ENCODE data around the gene TUT4. TPM values are rescaled to one million over a fixed set of nuclear protein-coding genes. Genes with fewer than 3 reads are reported as not detected.

Gene TUT4, protein sequence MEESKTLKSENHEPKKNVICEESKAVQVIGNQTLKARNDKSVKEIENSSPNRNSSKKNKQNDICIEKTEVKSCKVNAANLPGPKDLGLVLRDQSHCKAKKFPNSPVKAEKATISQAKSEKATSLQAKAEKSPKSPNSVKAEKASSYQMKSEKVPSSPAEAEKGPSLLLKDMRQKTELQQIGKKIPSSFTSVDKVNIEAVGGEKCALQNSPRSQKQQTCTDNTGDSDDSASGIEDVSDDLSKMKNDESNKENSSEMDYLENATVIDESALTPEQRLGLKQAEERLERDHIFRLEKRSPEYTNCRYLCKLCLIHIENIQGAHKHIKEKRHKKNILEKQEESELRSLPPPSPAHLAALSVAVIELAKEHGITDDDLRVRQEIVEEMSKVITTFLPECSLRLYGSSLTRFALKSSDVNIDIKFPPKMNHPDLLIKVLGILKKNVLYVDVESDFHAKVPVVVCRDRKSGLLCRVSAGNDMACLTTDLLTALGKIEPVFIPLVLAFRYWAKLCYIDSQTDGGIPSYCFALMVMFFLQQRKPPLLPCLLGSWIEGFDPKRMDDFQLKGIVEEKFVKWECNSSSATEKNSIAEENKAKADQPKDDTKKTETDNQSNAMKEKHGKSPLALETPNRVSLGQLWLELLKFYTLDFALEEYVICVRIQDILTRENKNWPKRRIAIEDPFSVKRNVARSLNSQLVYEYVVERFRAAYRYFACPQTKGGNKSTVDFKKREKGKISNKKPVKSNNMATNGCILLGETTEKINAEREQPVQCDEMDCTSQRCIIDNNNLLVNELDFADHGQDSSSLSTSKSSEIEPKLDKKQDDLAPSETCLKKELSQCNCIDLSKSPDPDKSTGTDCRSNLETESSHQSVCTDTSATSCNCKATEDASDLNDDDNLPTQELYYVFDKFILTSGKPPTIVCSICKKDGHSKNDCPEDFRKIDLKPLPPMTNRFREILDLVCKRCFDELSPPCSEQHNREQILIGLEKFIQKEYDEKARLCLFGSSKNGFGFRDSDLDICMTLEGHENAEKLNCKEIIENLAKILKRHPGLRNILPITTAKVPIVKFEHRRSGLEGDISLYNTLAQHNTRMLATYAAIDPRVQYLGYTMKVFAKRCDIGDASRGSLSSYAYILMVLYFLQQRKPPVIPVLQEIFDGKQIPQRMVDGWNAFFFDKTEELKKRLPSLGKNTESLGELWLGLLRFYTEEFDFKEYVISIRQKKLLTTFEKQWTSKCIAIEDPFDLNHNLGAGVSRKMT (N-terminal part only)
- 46.0 and 69.9 TPM in 2 replicates for total RNA-seq (2014; rRNA removed; shearing (Covaris generic))
- polyA plus RNA-seq (2016; fragmentation: Nextera tagmentation; extraction: Ambion mirVana) = 94.7 and 116 TPM in 2 replicates
- long read RNA-seq, partial matches to known transcripts = 10 of 12 reads
- long read RNA-seq, other reads (novel, unspliced or antisense) = 2 of 12 reads

DNA sequence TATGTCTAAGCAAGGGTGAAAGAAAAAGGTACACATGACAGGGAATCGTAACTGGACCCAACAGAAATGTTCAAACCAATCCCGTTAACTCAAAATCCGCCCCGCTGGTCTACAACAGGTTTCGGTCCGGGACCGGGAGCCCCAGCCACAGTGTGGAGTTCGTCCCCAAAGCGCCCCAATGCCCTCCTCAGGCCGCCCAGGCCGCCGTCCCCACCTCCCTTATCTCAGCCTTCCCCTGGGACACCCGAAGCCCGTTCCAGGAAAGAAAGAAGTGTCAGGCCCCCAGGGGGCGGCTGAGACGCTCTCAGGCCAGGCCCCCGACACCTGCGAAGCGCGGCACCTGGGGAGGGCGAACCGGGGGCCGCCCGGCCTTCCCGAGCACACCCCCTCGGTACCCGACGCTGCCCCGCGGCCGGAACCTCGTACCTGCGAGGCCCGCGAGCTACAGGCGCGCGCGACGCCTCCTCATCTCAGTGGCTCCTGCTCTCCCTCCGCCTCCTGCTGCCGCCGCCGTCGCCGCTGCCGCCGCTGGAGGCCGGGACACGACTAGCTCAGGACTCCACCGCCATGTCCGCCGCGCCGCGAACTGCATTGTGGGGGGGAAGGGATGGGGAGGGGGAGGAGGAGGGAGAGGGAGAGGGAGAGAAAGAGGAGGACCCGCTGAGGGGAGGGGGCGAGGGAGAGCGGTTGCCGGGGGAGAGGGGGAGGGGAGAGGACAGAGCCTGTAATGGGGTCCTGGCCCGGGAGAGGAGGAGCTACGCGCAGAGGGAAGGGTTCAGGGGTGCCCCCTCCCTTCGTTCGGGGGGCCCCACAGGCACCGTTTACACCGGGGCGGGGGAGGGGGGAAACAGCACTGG is at the start of gene TUT4:
TUT4 (minus strand) TSS at position 588 of the 857 bp plus-strand sequence. CDS start 26,812 bp downstream, outside the sequence.
- Histone ChIP-seq H3K4me3 (peak within 1 kb of the TSS; percentile 87), H2AFZ (peak within 1 kb of the TSS; percentile 83), H3K4me1 (ENCODE audit: insufficient read depth) (peaks cover 29% of the 10 kb centered on the region), H3K36me3 (ENCODE audit: insufficient read depth) (no peaks in the 10 kb centered on the region), H3K27me3 (ENCODE audit: insufficient read depth) (no peaks in the 10 kb centered on the region), H4K20me1 (replicated peaks; ENCODE audit: insufficient read depth) (peaks cover 17% of the 10 kb centered on the region; the same call in 1 of the 2 replicates), H3K4me2 (peak within 1 kb of the TSS; percentile 97), H3K79me2 (replicated peaks; ENCODE audit: insufficient read depth) (peaks cover 47% of the 10 kb centered on the region), H3F3A (replicated peaks; ENCODE audit: low read depth) (peaks cover 6% of the 10 kb centered on the region; the same call in 1 of the 2 replicates), H3K9me2 (ENCODE audit: insufficient read depth) (no peaks in the 10 kb centered on the region), H3K27ac (ENCODE audit: low read depth) (peak within 1 kb of the TSS; percentile 95)
- Mint-ChIP-seq H3K27me3 (ENCODE audit: insufficient read depth, low read depth, poor library complexity) (peaks cover 4% of the 10 kb centered on the region), H3K4me1 (peaks cover 29% of the 10 kb centered on the region), H3K27ac (peak within 1 kb of the TSS; percentile 68), H3K9me3 (no peaks in the 10 kb centered on the region), H3K36me3 (ENCODE audit: low read depth) (no peaks in the 10 kb centered on the region), H3K4me3 (peak within 1 kb of the TSS; percentile 81; the same call in 2 of the 3 replicates)
- DNase-seq (ENCODE audit: low spot score) (peak; percentile 97), ATAC-seq (peak; percentile 74)
- peak; percentile 84 for TF ChIP-seq POLR2AphosphoS5 (IDR thresholded peaks at IDR 0.05; ENCODE audit: low read depth)
- TF ChIP-seq, protein P1, sequence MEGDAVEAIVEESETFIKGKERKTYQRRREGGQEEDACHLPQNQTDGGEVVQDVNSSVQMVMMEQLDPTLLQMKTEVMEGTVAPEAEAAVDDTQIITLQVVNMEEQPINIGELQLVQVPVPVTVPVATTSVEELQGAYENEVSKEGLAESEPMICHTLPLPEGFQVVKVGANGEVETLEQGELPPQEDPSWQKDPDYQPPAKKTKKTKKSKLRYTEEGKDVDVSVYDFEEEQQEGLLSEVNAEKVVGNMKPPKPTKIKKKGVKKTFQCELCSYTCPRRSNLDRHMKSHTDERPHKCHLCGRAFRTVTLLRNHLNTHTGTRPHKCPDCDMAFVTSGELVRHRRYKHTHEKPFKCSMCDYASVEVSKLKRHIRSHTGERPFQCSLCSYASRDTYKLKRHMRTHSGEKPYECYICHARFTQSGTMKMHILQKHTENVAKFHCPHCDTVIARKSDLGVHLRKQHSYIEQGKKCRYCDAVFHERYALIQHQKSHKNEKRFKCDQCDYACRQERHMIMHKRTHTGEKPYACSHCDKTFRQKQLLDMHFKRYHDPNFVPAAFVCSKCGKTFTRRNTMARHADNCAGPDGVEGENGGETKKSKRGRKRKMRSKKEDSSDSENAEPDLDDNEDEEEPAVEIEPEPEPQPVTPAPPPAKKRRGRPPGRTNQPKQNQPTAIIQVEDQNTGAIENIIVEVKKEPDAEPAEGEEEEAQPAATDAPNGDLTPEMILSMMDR (conservative IDR thresholded peaks at IDR 0.05; ENCODE audit: low read depth in 2 of 2) = no peak; a peak in 2 of 4 replicates
- TF ChIP-seq ZNF114 (CRISPR knock-in tag; IDR thresholded peaks at IDR 0.05) = no peak
- TF ChIP-seq ZNF331 (CRISPR knock-in tag; IDR thresholded peaks at IDR 0.05; ENCODE audit: low read depth) = no peak
- TF ChIP-seq, protein P2, sequence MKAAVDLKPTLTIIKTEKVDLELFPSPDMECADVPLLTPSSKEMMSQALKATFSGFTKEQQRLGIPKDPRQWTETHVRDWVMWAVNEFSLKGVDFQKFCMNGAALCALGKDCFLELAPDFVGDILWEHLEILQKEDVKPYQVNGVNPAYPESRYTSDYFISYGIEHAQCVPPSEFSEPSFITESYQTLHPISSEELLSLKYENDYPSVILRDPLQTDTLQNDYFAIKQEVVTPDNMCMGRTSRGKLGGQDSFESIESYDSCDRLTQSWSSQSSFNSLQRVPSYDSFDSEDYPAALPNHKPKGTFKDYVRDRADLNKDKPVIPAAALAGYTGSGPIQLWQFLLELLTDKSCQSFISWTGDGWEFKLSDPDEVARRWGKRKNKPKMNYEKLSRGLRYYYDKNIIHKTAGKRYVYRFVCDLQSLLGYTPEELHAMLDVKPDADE (IDR thresholded peaks at IDR 0.05) = no peak
- TF ChIP-seq, protein P3, sequence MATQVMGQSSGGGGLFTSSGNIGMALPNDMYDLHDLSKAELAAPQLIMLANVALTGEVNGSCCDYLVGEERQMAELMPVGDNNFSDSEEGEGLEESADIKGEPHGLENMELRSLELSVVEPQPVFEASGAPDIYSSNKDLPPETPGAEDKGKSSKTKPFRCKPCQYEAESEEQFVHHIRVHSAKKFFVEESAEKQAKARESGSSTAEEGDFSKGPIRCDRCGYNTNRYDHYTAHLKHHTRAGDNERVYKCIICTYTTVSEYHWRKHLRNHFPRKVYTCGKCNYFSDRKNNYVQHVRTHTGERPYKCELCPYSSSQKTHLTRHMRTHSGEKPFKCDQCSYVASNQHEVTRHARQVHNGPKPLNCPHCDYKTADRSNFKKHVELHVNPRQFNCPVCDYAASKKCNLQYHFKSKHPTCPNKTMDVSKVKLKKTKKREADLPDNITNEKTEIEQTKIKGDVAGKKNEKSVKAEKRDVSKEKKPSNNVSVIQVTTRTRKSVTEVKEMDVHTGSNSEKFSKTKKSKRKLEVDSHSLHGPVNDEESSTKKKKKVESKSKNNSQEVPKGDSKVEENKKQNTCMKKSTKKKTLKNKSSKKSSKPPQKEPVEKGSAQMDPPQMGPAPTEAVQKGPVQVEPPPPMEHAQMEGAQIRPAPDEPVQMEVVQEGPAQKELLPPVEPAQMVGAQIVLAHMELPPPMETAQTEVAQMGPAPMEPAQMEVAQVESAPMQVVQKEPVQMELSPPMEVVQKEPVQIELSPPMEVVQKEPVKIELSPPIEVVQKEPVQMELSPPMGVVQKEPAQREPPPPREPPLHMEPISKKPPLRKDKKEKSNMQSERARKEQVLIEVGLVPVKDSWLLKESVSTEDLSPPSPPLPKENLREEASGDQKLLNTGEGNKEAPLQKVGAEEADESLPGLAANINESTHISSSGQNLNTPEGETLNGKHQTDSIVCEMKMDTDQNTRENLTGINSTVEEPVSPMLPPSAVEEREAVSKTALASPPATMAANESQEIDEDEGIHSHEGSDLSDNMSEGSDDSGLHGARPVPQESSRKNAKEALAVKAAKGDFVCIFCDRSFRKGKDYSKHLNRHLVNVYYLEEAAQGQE (IDR thresholded peaks at IDR 0.05; ENCODE audit: unreplicated experiment) = no peak
- no peak for TF ChIP-seq EZH2 (IDR thresholded peaks at IDR 0.05; ENCODE audit: low read depth, unreplicated experiment)
- TF ChIP-seq CREB1 (CRISPR knock-in tag; IDR thresholded peaks at IDR 0.05; ENCODE audit: low read depth) = no peak

All from GM23338 (cell line).